NCI-H187 (cell line): ENCODE measurements around the gene PKNOX2.

Experiments used
- DNase-seq, 2 experiments: peaks; one replicate each; lab custom pipeline; 2025; lab: John Stamatoyannopoulos, UW

Gene PKNOX2

DNA sequence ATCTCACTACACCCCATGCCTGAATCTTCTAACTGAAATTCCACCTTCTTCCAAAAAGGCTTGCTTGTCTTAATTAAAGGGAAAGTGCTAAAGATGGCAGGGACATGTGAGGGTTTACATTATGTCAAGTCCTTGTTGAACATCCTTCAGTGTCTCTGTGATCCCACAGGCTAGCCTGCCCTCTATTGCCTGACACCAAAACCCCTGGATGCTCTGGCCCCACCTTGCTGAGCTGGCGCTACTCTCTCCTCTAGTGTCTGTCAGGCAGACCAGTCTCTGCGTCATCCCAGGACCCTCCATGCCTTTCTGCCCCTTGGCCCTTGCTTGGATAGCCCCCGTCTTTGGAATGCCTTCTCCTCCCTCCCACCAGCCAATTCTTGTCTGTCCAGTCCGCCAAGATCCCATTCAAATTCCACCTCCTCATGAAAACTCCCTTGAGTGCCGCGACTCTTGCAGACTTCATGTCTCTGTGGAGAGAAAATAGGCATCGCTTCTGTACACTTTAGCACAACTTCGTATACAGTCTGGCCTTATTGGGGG is 69.3 kb downstream of the PKNOX2 start:
- DNase-seq, result no peak

DNA sequence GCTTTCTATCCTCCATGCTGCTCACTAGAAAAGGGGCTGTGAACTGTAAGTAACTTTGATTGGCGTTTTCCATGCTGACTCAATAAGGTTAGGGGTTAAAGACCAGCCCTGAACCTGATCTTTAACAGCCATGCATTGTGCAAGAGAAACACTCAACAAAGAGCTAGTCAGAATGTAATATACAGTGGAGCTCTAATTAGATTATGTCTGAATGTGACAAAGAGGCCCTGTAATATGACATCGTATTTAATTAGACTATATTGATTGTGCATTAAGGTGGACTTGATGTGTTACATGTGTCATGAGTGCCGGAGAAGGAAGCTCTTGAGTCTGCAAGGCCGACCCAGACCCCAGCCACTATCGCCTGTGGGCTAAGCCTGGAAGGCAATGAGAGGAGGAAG is 70.5 kb downstream of the PKNOX2 start:
- DNase-seq, result no peak

DNA sequence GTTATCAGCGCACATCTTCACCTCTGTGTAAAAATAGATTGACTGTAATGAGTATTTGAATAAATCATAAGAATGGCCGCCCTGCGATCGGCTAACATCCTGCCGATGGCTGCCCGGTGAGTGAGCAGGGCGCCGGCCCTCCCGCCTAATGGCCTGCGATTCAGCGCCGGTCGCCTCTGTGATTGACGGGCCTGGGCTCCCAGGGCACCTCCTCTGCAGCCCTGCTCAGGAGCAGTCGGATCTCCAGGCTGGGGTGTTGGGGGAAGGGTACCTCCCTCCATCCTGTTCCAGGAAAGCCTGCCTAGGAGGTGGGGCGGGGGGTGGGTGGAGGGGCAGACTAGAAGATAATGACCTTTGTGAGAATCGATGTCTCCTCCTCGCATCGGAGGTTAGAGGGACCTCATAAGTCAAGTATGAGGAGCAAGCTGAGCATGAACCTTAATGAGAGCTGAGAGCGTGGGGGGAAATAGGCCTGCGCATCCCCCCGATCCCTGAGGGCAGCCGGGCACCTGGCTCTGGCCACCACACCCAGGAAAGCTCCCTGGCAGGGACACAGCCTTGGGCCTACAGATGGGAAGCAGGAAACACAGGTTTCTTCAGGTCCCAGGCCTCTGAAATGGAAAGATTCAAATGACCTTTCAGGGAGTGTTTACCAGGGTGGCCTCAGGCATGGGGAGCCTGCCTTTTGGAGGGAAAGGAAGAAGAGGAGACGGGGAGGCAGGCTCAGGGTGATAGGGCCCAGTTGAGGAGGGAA is 71.7 kb downstream of the PKNOX2 start:
- no peak for DNase-seq

DNA sequence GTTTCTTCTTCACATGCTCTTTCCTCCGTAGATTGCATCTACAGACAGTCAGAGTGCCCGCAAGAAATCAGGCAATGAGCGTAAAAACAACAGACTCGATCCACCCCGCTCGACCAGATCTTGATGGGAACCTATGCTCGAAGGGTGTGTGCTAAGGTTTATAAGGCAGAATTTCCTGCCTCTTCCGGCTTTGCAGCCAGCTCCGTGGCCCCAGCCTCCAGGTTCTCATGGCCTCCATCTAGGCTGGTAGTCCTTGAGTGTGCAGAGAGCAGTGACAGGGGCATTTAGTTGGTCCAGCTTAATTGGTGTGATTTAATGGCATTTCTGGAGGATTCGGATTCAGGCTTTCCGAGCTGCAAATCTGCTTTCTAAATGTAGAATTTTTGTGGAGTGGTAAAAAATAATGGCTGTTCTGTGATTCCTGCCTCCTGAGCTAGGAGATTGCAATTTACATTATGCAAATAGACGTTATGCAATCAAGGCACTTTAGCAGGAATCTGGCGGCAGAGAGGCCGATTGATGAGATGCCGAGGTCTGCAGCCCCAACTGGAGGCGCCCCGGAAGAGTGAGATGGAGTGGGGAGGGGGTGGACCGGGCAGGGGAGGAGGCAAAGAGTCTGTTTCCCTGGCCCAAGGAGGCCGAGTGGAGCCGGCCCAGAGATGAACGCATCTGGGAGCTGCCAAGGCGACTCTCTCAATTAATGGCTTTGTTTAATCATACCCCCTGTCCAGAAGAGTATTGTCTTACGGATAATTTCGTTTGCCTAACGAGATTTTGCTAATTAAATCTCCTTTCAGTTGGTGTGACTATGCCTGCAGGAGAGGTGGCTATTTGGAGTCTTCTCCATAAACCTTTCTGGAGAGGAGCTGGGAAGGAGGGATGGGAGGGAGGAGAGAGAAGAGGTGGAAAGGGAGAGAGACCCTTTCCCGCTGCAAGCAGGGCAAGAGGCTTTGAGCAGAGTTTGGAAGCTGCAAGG is 75.3 kb downstream of the PKNOX2 start:
- no peak for DNase-seq

DNA sequence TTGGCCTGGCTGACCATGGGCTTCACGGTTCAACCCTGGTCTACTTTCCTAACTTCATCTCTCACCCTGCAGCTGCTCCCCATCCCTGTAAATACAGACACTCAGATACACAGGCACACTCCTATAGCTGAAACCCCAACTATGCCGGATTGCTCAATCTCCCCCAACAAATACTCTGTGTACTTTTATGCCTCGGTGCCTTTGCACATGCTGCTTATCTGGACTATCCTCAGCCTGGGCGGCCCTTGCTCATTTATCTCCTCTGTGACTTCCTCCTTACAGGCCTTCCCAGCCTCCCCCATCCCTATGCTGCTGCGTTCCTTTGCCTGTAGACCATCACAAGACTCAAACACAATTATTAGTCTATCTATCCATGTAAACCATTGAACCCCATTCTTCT is 76.6 kb downstream of the PKNOX2 start:
- no peak for DNase-seq

DNA sequence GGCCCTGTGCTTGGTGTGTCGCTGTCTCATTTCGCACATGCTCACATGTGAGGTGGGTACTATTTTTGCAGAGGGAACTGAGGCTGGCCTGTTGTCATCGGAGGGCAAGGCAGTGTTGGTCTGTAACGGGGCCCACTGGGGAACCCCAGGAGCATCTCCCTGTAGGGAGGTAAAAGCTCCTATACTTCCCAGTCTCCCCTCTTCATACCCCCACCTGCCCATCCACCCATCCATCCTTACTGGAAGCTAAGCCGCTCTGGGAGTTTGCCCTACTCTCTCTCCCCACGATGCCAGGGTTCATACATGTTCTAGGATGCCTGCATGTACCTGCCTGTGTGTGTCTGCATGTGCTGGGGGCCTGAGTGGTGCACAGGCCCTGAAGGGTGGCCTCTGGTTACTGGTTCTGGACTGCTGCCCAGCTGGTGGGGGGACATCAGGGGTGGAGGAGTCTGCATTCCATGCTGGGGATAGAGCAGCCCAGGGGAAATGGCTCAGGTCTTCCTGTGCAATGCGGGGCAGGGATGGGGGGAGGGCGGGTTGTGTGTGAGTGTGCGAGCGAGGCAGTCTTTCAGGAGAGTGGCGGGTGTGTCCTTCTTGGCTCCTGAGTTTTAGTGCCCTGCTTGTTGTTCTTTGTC is 77.7 kb downstream of the PKNOX2 start:
- DNase-seq, result no peak

DNA sequence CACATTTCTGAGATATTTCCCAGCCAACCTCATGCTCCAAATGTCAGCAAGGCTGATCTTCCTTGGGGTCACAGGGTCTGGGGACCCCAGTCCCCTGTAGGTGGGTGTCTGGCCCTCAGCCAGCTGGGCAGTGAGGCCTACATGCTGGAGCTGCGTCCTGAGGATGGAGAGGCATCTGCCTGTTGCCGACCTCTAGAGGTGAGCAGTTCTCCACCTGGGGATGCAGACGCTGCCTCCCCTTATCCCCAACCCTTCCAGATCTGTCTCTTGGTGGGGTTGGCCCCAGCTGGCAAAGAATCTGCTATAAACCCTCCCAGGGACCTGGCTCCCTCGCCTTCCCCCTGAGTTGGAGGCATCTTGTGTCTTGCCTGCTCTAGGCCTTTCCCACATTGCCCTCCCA is 79.6 kb downstream of the PKNOX2 start:
- DNase-seq, result no peak

DNA sequence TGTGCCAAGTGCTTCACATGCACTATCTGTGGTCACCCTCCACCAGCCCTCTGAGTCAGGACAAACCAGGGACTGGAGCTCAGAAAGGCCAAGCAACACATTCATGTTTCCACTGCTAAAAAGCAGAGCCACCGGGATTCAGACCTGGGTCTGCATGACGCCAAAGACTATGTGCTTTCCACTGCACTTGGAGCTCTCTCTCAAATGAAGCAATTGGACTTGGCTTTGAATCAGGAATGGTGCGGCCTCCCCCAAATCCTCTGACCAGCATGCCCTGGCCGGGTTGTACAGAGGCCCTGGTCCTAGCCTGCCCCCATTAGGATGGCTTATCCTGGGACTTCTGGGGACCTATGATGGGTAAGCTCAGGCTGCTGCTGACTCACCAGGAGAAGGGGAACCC is 80.7 kb downstream of the PKNOX2 start:
- no peak for DNase-seq

DNA sequence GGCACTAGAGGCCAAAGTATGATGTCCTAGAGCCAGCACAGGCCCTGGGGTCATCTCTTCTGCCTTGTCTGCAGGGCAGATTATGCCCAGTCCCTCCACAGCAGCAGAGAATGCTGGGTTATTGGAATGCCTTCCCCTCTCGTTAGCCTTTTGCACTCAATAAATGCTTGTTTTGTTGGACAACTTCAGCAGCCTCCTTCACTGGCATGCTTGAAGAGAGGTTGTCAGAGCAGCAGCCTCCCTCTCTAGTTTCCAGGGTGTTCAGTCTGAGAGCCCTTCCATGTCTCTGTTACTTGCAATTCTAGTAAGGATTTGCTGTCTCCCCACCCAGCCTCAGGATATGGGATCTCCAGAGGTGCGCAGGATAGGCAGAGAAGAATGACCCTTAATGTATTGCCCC is 82.9 kb downstream of the PKNOX2 start:
- DNase-seq, result no peak

DNA sequence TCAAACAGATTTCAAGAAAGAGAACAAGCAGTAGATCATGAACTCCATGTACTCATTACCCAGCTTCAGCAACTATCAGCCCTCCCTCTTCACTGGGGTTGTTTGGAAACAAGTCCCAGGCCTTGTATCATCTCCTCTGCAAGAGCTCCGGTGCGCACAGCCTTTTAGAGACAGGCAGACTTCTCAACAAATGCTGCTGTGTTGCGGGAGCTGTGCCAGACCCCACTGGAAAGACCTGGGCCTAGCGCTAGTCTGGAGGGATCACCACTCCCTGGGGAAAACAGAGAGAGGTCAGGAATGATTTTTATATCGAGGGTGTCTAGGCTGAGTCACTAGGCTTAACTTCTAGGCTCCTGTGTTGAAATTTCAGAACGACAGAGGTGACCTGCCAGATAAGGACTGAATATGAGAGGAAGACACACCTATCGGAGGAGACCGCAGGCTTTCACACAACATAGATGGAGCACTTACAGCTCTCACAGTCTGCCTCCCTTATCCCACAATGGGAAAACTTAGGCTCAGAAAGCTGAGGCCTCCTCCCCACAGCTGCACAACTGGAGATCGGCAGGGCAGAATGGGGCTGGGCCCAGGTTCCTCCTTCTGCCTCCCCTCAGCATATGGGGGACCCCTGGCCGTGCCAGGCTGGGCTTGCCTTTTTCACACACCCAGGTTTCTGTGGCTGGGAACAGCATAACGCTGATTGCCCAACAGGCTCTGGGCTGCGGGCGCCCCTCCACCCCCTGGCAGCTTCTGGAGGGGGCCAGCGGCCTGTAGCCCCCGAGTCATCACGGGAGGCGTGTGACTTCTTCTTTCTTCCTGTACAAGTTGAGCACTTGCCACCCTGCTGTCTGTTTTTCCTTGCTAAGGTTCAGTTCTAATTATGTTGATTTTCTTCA is 86.0 kb downstream of the PKNOX2 start:
- DNase-seq, result no peak

DNA sequence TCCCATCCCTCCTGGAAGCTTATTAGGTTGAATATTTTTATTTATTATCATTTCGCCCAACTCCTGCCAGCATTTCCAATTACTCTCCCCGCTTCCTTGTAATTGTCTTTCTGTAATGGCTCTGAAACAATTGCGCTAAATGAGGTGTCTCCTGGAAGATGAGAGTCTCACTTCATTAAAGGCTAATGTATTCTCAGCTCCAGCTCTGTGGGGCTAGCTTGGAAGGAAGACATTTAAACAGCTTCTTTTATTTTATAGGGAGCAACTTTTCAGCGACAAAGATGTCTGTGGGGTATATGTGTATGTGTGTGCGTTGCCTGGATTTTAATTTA is 86.6 kb downstream of the PKNOX2 start:
- no peak for DNase-seq

DNA sequence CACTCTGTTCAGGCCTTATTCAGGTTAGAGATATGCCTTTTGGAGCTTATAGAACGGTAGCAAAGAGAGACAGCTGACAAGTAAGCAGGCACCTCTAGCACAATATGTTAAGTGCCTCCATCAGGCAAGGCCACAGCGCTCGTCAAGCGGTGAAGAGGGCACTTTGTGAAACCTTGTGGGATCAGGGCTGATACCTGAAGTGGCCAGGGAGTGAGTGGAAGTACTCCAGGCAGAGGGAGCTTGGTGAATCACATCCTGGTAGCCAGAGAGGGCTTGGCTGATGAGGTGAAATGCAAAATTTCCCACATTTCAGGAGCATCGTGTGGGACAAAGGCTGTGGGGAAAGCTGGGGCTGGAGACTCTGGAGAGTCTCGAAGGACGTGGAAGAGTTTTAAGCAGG is 87.4 kb downstream of the PKNOX2 start:
- no peak for DNase-seq

DNA sequence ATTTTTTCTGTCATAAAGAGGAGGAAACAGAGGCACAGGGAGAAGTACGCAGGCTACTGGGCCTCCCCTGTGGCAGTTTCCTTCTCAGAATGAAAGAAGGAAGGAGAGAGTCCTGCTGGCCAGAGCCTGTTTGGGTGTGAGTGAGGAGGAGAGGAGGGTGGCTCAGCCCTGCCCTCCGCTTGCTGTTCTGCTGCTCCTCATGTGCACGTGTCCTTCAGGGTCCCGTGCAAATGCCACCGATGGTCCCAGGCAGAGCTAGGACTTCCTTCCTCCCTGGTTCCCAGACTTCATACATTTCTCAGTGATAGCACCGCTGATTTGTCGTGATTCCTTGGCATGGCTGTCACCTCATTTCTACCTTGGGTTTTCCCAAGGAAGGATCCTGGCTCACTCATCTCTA is 88.7 kb downstream of the PKNOX2 start:
- DNase-seq, result no peak

DNA sequence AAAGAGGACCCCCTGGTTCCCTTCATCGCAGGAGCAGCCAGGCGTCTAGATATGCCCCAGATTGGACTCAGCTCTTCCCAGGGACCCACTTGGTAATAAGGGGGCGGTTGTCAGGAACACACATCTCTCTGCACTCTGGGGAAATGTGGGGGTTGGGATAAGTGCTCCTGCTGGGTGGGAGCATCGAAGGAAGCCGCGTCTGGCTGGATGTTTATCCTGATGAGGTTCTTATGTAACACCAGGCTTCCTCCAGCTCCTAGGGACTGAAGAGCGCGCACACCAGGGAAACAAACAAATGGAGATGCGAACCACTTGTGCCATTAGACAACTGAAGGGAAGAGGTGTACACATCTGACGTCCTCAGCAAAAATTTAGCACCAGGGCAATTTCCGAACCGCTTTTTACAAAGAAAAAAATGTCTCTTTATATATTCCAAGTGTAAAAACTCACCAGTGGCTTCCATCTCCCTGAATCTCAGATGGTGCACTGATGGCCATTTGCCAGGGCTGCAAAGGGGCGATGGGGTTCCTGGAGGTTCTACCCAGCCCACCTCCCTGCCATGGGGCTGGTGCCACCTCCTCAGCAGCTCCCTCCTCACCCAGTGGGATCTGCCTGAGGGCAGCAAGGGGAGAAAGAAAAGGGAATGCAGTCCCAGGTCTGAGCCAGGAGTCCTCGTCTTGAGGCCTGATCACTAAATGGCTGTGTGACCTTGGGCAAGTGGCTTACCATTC is 89.4 kb downstream of the PKNOX2 start:
- no peak for DNase-seq

DNA sequence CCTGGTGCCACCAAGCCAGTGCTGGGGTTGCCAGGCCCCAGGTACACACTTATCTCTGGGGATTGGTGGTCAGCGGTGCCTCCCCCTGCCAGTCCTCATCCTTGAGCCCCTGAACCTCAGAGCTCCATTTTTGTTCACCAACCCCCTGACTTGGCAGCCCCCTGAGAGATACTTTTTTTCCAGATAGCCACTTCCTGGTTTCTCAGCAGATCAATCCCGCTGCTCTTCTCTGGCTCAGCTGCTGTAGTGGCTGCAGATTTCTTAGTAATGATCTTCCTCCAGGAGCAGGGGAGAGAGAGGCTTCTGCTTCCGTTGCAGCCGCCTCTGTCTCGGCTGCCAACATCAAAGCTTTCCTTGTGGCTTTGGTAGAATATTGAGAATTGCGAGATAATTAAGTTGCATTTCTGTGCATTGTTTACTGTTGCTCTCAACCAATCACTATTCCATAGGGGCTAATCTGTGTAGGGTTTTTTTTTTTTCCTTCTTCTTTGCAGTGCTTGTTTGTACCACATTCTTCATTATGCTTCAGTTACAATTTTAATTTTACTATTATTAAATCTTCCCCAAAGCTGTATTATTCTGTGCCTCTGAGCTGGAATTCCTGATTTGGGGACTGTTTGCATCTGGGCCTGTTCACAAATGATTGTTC is 92.1 kb downstream of the PKNOX2 start:
- no peak for DNase-seq

DNA sequence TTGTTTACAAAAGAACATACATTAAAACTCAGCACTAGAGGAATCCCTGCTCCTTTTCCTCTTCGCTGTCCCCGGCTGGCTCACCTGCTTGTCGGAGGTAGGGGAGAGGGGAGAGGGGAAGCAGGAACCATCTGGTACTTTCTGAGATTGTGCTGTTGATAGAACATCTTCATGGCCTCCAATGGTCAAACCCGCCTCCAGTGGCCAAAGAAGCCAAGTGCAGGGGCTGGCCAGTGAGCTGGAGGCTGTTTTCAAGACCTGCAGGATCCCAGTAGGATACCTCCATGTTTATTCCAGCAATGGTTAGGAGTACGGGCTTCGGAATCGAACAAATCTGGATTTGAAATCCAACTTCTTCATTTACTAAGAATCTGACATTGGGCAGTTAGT is 92.6 kb downstream of the PKNOX2 start:
- no peak for DNase-seq

DNA sequence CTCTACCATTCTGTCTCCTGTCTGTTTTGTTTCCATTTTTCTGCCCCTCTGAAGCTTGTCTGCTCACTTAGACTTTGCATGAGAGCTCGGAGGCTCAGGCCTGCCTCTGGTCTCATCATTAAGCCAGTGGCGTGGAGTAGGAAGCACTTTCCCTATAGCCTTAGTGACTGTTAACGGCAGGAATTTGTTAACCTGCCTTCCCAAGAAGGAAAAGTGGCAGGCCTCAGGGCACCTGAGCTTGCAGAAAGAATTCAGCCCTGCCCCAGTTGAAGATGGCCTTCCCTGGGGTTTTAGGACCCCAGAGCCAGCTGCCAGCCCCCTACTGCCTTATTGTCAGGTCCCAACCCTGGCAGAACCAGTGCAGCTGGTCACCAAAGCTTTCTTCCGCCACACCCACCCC is 93.2 kb downstream of the PKNOX2 start:
- DNase-seq, result no peak

DNA sequence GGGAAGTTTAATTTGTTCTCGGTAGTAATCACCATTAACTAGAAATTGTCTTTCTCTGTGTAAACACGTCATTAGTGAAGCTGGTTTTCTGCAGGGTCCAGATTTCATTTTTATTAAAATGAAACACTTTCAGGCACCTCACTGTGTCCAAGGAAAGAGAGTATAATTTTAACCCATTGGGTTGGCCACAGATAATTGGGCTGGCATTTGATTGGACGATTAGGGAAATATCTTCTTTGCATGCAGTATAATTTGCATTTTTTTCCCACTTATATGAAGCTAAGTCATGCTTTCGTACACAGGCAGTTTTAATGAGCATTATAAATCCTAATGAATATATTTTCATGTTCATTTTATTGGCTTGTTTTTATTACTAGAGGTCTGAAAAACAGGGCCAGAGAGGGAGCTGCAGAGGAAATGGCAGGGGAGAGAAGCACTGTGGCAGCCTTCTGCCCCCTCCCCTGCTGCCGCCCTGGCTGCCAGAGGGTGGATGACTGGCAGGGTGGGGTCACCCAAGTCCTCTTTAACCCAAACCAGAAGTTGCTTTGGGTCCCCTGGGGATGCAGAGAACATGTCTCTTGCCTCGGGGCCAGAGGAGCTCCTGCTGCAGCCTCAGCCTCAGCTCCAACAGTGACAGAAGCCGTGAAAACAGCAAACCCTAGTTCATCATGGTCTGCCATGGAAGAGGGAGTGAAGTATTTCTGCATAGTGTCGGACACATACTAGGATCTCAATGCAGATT is 93.9 kb downstream of the PKNOX2 start:
- no peak for DNase-seq

DNA sequence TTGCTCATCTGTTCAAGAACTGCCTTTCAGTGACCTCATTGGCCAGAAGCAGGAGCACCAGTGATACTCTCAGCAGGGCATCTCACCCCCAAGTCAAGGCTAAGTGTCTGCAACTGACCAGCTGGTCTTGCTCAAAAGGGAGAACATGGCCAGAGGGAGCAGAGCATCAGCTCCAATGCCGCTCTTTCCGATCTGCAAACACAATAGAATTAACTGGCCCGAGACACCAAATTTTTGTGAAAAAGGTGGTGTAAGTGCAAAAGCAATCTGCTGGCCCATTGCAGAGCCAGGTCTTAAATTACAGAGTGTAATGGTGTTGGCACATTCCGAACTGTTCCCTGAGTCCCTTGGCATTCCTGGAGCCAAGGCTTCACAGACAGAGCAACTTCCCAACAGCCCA is 97.0 kb downstream of the PKNOX2 start:
- no peak for DNase-seq
